PFSK-1 (cell line): ENCODE results near the gene RHOBTB3.

Source experiments
- FOXP2 ChIP-seq: optimal IDR thresholded peaks from 2 replicates; pipeline ENCODE3; 2011; ENCODE audit warnings: borderline replicate concordance, control low read depth, inconsistent platforms; ENCODE audit not compliant: insufficient read depth; ENCODE audit errors: extremely low read length, extremely low read depth
- POLR2AphosphoS5 ChIP-seq: IDR thresholded peaks from 2 replicates; pipeline ENCODE4 v1.6.1; 2012; ENCODE audit warnings: low read depth, mild to moderate bottlenecking, control low read depth, low read length, moderate library complexity
- SIN3A ChIP-seq: IDR thresholded peaks from 2 replicates; pipeline ENCODE4 v1.6.1; 2012; ENCODE audit warnings: mild to moderate bottlenecking, low read length, moderate library complexity, borderline replicate concordance; ENCODE audit not compliant: insufficient read depth
- TAF1 ChIP-seq: IDR thresholded peaks from 2 replicates; pipeline ENCODE4 v1.6.1; 2012; ENCODE audit warnings: low read length, control low read depth, borderline replicate concordance; ENCODE audit not compliant: insufficient read depth
- TF ChIP-seq, protein P1 (sequence below), 2 experiments: IDR thresholded peaks; 2 replicates each; pipeline versions ENCODE4 v1.6.1 to v1.8.0; 2011 to 2012; ENCODE audit warnings: low read depth in 2 of 2, low read length in 2 of 2, control low read depth in 1 of 2, inconsistent platforms in 1 of 2, mild to moderate bottlenecking in 1 of 2, moderate library complexity in 1 of 2; ENCODE audit not compliant: insufficient read depth in 1 of 2

Gene RHOBTB3

GRCh38 chr5:95817430-95817829, 86.3 kb downstream of the RHOBTB3 start:
- TF ChIP-seq TAF1 (no peak), POLR2AphosphoS5 (no peak), FOXP2 (no peak), SIN3A (no peak)
- TF ChIP-seq, protein P1, sequence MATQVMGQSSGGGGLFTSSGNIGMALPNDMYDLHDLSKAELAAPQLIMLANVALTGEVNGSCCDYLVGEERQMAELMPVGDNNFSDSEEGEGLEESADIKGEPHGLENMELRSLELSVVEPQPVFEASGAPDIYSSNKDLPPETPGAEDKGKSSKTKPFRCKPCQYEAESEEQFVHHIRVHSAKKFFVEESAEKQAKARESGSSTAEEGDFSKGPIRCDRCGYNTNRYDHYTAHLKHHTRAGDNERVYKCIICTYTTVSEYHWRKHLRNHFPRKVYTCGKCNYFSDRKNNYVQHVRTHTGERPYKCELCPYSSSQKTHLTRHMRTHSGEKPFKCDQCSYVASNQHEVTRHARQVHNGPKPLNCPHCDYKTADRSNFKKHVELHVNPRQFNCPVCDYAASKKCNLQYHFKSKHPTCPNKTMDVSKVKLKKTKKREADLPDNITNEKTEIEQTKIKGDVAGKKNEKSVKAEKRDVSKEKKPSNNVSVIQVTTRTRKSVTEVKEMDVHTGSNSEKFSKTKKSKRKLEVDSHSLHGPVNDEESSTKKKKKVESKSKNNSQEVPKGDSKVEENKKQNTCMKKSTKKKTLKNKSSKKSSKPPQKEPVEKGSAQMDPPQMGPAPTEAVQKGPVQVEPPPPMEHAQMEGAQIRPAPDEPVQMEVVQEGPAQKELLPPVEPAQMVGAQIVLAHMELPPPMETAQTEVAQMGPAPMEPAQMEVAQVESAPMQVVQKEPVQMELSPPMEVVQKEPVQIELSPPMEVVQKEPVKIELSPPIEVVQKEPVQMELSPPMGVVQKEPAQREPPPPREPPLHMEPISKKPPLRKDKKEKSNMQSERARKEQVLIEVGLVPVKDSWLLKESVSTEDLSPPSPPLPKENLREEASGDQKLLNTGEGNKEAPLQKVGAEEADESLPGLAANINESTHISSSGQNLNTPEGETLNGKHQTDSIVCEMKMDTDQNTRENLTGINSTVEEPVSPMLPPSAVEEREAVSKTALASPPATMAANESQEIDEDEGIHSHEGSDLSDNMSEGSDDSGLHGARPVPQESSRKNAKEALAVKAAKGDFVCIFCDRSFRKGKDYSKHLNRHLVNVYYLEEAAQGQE (IDR thresholded peaks at IDR 0.05; ENCODE audit: insufficient read depth in 1 of 2, low read depth in 2 of 2, low read length in 2 of 2) = no peak

DNA sequence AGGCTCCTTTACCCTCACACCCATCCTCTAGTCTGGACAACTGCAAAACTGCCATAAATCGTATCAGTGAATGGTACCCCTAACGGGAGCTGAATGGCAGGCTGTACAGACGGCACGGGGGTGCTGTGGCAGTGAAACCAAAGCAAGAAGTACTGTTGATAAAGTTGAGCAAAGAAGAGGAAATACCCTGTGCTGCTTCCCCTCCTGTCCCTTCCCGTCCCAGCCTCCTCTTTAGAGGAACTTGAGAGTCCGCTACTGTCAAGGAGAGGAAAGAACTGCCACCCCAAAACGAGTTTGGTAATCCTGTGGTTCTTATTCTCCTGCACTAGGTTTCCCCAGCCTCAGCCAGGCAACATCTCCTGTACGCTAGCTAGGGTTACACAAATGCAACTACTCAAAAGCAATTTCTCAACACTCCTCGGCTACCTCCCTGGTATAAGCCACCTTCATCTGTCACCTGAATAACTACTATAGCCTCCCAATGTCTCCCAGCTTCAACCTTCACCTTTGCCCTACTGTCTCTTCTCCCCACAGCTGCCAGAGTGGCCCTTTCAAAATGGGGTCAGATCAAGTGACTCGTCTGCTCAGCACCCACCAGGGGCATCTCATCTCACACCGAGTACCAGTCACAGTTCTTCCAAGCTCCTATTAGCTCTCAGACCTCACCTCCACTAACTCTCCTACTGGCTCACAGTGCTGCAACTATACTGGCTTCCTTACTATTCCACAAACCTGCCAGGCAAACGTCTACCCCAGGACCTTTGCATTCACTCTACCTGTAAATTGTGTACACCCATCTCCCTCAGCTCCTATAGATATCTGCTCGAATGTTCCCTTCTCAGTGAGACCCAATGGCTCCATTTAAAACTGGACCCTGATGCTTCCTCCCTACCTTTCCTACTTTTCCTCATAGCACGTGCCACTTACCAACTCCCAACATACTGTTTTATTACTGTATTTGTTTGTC, 87.3 kb downstream of the RHOBTB3 start:
- TF ChIP-seq TAF1 (no peak), POLR2AphosphoS5 (no peak), SIN3A (no peak), FOXP2 (no peak)
- TF ChIP-seq, protein P1 (IDR thresholded peaks at IDR 0.05; ENCODE audit: insufficient read depth in 1 of 2, low read depth in 2 of 2, low read length in 2 of 2) = no peak

DNA sequence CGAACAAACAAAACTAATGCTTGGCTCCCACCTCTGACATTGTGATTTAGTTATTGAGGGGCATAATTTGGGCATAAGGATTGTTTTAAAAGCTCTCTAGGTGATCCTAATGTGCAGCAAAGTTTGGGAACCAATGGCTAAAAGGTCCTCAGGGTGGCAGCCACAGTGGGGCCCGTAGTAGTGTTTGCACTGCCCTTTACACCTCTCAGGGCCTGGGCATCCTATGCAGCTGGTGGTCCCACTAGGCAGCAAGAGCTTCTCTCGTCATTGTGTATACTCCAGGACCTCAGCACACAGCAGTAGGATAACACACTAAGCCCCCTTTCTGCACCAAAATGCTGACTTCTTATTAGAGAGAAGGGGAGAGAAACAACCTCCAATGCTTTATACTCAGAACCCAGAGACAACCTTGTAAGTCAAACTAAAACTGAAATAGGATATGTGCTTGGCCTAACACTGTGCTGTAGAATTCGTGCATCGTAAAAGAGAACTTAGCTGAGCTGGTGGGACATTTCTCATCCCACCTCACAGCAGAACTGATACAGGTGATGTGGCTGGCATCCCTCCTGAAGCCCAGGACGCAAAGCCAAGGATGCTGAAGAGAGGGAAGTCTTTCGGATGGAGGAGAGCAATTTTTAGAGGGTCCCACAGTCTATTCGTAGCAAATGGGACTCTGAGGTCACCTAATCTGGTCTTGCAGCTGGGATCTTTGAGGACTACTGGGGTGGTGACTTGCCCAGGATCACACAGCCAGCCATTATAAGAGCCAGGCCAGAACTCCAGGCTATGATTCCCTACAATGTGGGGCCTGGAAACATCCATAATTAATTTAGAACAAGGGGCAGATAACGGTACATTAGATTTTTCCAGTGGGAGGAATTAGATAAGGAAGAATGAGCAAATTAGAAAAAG, 90.2 kb downstream of the RHOBTB3 start:
- no peak for TF ChIP-seq FOXP2

GRCh38 chr5:95822043-95822541, 91.0 kb downstream of the RHOBTB3 start:
- TF ChIP-seq, protein P1 (IDR thresholded peaks at IDR 0.05; ENCODE audit: insufficient read depth in 1 of 2, low read depth in 2 of 2, low read length in 2 of 2) = no peak
- TF ChIP-seq FOXP2 = no peak
- no peak for TF ChIP-seq TAF1
- no peak for TF ChIP-seq POLR2AphosphoS5
- no peak for TF ChIP-seq SIN3A

DNA sequence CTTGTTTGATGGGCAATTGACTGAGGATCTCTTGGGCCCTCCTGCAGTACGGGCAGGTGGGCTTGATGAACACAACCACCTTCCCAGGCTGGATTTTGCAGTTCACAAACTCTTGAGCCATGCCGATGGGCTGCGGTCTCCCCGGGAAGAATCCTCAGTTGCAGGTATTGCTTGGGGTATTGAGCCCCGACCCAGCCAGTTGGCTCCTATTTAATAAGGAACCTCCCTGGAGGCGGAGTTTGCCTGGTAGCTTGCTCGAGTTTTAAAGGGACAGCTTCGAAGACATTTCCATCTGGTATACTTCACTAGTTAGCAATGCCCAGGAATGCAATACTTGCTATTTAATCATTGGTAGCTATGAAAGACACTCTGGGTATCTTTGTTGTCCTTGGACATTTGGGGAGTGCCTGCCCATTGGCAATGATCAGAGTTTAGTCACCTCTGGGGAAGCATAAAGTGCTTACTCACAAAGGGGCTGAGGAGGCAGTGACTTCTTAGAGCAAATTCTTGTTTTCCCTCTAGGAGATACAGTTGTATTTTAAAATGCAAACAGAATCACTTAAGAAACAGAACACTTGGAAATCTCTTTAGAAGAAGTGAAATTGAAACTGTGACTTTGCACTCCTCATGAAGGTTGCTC, 91.5 kb downstream of the RHOBTB3 start, which contains the start of gene GLRX:
Gene GLRX (minus strand): TSS at position 185 of the 640 bp plus-strand sequence. CDS start 64 bp downstream, at position 121.
- no peak for TF ChIP-seq SIN3A
- TF ChIP-seq, protein P1 (IDR thresholded peaks at IDR 0.05; ENCODE audit: insufficient read depth in 1 of 2, low read depth in 2 of 2, low read length in 2 of 2) = no peak
- no peak for TF ChIP-seq TAF1
